HG02981 (cell line): ENCODE measurements around the gene IQCB1.
"Not testable (repeated sequence)": the region's sequence is repeated elsewhere in the genome, so short reads cannot be mapped to it uniquely, and the experiment has no call there.

Experiments used
- ATAC-seq: cut with Tn5 transposase; IDR thresholded peaks from one replicate; pipeline ENCODE4 v1.9.1; 2021; ENCODE audit warnings: mild to moderate bottlenecking, moderate library complexity; ENCODE audit not compliant: unreplicated experiment

Gene IQCB1

DNA sequence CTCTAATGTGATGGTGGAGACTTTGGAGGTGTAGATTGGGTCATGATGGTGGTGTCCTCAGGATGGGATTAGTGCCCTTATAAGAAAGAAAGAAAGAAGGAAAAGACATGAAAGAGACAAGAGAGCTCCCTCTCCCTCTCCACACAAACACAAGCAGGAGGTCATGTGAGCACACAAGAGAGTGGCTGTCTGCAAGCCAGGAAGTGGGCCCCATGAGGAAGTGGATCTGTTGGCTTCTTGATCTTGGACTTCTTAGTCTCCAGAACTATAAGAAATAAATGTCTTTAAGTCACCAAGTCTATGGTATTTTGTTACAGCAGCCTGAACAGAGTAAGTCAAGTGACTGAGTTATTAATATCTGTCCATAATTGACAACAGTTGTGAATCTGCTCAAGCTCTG is 17.1 kb downstream of the IQCB1 start:
- ATAC-seq = no peak

DNA sequence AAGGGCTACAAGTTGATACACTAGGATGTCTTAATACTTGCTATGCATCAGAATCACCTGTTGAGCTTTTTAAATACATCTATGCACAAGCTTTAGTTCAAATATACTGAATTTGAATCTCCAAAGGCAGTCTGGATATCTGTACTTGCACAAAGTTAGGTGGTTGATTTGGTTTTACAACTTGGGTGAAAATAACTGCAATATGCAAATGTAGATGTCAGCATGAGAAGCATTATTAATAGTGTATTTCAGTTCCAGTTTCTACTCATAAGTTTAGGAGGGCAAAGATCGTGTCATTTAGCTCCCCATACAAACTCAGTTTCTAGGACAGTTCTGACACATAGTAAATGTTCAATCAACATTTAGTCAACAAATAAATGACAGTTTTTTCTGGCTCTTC is 25.6 kb downstream of the IQCB1 start:
- peak; percentile 98 for ATAC-seq

DNA sequence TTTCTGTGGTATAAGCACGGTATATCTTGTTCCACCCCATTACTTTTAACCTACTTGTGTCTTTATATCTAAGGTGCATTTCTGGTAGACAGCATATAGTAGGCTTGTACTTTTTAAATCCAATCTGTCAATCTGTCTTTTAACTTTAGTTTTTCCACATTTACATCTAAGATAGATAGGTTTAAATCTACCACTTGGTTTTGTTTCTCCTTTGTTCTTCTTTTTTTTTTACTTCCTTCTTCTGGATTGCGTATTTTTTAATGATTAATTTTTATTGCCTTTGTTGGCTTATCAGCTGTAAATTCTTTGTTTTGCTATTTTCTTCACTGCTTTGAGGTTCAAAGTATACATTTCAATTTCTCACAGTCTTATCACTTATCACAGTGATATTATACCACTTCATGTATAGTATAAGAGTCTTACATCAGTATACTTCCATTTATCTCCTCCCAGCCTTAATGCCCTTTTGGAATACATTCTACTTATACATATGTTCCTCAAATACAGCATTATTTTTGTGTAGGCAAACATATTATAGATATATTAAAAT is 31.0 kb downstream of the IQCB1 start:
- ATAC-seq = no peak

DNA sequence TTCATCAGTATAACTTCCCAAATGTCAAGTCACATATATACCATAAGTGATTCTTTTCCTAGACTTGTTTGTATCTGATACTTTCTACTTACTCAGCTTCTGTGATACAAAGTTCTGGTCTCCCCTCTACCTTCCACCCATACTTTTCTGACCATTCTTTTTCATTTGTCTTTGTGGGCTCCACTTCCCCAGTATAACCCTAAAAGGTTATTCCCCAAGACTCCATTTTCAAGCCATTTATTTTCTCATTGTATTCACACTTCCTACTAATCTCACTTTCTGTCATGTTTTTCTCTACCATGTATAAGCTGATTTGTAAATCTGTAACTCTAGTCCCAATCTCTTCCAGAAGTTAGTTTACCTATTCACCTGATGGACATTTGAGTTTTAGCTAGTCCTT is 34.0 kb downstream of the IQCB1 start:
- no peak for ATAC-seq

DNA sequence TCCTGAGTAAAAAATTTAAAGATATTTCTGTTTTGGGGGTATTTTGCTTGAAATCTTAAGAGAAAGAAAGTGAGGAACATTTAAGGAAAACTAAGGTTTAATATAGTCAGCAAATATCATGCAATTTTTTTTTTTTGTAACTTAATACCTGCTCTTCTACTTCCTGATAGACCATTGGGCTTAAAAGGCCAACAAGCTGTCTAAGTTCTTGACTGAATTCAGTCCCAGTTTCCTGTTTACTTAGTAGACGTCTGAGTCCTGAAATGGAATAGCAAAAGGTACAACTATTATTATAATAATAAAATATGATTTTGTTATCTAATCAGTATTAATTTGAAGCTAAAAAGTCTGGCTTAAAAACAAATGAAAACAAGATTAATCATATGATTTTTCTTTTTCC is 37.9 kb downstream of the IQCB1 start:
- no peak for ATAC-seq

DNA sequence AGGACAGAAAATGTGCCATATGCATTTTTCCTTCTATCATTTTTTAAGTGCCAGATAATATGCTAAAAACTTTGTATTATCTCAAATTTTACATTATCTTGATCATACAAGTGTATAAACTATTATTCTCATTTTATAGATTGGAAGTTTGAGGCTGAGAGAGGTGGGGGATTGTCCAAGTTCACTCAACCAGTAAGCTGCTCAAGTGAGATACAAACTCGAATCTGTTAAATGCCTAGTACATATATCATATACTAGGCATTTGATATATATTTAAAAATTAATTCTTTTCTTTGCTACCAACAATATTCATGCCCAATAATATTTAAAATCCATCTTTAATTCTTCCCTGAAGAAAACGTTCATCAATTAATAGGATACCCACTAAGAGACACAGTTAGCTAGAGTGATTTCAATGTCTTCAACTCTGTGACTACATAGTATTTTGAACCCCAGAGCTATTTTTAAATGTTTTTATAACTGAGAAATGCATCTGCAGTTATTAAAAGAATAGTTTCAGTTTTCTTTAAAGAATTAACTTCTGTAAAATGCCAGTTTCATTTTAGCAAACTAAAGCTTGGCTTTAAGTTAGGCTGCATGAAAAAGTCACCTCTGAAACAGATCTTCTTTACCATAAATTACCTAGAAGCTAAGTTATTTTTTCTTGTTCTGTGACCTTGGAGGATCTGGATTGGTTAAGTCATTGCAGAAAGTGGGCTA is 40.4 kb downstream of the IQCB1 start:
- ATAC-seq = no peak

DNA sequence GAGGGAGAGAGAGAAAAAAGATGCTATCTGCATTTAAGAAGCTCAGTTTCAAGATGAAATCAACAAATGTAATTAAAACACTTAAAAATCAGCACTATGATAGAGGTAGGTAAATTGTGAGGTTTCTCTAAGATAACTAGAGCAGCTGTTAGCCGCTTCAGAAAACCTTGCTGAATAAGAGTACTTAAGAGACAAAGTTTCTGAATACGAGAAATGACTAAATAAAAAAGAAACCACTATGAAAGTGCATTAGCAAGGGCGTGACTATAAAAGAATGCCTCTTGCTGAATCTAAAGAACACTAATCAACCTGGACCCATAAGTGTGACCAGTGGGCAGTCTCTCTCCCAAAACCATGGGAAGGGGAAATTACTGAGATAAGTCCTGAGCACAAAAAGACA is 41.8 kb downstream of the IQCB1 start:
- ATAC-seq = no peak

DNA sequence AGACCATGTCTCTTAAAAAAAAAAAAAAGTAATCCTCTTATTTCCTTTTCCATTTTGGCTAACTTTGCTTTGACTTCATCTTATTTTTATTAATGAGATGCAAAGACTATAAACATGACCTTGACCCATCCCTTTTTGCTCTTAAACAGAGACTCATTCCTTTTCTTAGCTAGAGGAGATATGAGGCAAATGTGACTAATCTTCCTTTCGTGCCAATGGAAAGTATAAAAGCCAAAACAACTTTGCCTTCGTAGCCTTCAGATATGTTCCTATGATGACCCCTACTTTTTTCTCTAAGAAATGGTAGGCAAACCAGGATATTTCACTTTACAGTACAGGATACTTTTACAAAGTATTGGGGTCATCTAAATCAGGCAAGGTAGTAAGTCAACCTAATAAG is 48.4 kb downstream of the IQCB1 start:
- no peak for ATAC-seq

DNA sequence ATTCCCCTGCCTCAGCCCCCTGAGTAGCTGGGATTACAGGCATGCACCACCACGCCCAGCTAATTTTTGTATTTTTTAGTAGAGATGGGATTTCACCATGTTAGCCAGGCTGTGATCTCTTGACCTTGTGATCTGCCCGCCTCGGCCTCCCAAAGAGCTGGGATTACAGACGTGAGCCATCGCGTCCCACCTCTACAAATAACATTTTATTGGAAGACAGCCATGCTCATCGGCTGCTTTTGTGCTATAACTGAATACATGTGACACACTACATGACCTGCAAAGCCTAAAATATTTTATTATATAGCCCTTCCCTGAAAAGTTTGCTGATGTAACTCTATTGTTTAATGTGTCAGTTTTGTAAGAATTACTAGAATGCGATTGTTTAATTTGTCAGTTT is 52.1 kb downstream of the IQCB1 start:
- not testable (repeated sequence) for ATAC-seq

DNA sequence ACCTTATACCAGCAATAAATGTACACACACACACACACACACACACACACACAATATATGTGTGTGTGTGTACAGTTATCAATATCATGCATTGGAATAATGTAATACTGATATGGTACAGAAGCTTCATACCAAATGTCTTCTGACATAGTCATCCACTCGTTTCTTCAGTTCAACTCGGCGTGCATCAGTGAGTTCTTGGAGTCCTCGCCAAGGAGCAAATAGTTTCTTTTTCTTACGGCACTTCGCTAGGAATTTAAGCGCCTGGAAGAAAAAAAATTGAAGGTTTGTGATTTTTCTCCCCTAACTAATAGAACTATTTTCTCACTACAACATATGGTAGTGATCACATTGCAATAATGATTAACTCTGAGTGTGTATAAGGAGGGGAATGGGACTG is 53.2 kb downstream of the IQCB1 start:
- ATAC-seq = no peak

DNA sequence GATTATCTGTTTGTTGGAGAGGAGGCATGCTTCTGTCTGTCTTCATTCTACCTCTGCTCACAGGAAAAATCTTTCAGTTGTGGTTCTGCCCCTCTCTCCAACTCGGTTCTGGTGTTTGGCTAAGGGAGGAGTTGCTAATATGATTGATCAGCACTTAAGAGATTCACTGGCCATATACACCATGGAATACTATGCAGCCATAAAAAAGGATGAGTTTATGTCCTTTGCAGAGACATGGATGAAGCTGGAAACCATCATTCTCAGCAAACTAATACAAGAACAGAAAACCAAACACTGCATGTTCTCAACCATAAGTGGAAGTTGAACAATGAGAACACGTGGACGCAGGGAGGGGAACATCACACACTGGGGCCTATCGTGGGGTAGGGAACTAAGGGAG is 59.8 kb downstream of the IQCB1 start:
- not testable (repeated sequence) for ATAC-seq

DNA sequence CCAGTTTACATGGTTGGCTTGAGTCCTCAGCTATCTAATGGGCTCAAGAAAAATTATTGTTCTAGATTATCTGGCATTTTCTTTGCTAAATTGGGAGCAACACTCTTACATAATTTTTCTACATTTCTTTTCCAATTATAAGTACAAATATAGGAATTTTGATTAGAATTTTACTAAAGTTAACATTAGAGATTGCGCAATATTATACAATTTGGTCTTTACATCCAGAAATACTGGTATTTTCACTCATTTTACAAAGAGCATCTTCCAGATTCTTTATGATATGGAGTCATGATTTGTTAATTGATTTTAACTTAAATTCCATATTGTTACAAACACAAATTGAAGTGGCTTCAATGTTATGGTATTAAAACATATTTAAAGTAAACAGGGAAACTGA is 65.6 kb downstream of the IQCB1 start:
- ATAC-seq = no peak

DNA sequence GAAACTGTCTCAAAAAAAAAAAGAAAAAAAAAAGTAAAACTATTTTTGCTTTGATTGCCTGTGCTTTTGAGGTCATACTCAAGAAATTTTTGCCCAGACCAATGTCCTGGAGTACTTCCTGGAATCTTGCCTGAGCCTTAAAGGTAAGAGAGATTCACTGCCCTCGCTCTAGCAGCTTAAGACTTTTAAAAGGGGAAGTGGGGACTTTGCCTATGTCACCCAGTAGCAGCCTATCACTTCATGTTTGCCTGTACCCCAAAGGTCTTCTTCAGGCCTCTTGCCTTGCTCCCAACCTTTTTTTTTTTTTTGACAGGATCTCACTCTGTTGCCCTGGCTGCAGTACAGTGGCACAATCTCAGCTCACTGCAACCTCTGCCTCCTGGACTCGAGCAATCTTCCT is 66.4 kb downstream of the IQCB1 start:
- no peak for ATAC-seq

DNA sequence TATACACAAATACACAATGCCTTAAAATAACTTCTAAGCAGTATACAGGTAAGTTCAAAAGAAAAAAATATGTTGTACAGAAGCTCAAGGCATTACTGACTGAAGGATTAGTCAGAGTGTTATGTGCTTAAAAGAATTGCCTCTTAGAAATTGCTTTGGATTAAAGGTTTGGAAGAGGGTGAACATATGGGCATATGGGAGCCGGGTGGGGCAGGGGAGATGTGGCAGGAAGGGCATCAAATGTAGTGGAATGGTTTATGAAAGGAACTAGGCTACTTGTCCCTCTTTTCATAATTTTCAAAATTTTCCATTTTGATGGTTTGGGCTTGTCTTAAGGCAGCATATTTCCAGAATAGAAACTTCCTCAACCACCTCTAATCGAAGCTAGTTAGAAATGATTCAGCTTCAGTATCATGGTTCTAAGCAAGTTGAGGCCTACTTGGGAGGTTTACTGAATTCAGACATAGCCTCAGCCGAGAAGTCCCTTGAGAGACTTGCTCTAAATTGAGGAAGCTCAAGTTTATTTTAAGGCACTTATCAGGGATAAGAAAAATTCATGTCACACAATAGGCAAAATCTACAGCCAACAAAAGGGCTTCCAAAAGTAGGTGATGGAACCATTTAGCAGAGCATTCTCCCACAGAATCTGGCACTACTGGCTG is 75.2 kb downstream of the IQCB1 start:
- ATAC-seq = no peak

DNA sequence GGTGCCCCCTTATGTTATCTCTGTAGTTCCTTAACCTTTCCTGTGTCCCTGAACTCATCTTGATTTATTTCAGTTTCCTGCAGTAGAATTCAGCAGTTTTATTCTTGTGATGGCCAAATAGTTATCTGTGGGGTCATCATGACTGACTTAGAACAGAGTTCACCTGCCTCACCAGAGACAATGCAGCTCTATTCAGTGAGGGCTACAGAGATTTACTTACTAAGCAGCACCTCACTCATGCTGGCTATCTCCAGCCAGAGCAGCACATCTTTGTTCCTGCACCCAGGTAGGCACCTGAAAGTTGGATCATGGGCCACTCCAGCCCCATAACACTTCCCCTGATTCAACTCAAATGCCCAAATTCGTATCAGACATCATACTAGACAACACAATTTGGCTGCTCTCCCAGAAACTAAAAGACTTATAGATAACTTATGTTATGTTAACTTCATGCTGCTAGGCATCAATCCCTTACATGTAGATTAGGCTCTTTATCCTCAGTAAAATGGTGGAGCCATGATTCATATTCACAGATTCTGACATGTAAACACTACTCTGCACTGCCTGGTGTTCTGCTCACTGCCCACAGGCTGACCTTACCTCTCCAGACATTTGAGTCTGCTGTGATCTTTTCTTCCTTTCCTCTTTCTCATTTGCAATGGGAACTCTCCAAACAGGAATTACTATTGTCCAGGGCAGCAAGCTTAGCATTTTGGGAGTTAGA is 76.0 kb downstream of the IQCB1 start:
- no peak for ATAC-seq

DNA sequence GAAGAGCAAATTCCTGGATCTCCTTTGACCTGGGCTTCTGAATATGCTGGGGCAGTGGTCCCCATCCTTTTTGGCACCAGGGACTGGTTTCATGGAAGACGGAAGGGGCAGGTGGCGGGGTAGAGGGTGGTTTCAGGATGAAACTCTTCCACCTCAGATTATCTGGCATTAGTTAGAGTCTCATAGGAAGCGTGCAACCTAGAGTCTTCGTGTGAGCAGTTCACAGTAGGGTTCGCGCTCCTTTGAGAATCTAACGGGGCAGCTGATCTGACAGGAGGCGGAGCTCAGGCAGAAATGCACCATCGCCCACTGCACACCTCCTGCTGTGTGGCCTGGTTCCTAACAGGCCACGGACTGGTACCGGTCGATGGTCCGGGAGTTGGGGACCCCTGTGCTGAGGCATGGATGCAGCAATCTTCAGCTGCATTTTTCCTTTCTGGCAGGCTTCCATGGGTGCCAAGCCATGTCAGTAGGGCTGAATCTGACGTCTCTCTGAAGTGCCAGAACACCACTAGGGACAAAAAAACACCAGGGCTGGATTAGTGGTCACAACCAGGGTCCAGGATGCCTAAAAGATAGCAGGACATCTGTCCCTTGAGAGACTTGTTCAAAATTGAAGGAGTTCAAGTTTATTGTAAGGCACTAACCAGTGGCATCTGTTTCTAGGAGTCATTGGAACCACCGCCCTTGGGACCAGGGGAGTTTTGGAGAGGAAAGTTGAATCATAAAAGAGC is 76.9 kb downstream of the IQCB1 start:
- no peak for ATAC-seq

DNA sequence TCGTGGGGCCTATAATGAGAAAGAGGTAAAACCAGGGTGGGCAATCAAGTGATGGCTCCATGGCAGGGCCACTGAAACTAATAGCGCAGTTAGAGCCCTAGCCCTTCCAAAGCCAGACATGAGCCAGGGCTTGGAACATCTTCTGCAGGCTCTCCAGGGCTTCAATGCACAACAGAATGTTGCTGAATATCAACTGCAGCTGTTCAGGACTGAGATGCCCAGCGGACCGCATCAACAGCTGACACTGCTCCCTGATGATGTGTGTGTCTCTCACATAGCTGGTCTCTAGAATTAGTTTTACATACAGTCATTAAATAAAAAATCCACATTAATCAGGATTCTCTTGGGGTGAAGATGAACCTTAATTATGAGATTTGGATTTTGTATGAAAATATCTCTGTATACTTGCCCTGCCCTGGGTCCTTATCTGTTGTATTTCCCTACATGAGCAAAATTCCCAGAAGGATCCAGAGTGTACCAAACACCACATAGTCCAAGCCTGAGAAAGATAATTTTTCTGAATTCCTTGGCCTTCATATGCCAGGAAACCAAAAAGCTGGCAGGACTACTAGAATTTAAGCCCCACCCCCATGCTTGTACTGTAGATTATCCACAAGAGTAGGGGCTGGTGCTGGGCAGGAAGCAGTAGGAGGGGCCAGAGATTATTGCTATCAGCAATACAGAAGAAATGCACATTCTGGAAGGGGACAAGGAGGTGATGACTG is 77.6 kb downstream of the IQCB1 start:
- ATAC-seq = no peak

DNA sequence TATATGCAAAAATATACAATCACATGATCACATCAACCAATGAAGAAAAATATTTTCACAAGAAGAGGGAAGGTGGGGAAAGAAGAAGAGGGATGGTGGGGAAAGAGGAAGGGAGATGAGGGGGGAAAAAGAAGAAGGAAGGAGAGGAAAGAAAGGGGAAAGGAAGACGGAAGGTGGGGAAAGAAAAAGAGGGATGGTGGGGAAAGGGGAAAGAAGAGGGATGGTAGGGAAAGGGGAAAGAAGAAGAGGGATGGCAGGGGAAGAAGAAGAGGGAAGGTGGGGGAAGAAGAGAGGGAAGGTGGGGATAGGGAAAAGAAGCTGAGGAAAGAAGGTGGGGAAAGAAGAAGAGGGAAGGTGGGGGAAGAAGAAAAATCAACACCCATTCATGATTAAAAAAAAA is 82.1 kb downstream of the IQCB1 start:
- no peak for ATAC-seq

DNA sequence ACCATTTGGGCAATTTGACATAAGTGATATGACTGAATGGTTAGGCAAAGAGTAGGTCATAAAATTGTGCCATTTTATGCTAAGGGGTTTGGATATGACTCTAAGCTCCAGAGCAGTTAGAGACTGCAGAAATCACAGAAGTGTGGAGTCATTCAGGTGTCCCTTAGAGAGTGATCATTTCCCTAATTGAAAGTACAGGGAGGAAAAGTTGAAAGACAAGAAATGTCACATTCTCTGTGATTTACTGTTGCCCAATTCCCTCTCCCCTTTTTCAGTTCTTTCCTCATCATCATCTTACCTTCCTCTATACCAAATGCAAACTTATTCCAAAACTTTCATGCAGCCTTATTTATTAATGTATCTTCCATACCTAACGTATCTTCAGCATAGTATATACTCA is 82.6 kb downstream of the IQCB1 start:
- no peak for ATAC-seq

DNA sequence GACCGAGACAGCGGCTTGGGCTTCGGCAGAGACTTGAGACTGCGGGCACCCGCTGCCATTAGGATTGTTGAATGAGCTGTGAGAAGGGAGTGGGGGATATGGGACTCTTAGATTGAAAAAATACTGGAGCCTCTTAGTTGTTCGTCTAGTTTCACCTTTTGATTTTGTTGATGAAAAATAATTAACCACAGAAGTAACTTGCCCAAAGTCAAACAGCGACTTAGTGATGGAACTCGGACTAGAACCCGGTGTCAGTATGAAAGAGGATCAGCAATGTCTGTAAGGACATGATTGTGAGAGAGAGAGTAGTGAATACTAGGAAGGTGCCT is 84.8 kb downstream of the IQCB1 start:
- no peak for ATAC-seq
